IPS DF 19.7 (cell line): Measurements from ENCODE around the gene PPA1.
"Not testable (repeated sequence)": the region's sequence is repeated elsewhere in the genome, so short reads cannot be mapped to it uniquely, and the experiment has no call there.

Experiments used
- DNase-seq: peaks from one replicate; pipeline ENCODE4 v3.0.0-alpha.2; 2013; ENCODE audit warnings: low read depth, low spot score

The PPA1 gene

GRCh38 chr10:70233109-70233938 lies at the start of gene PPA1:
TSS of gene PPA1 (minus strand) at chr10:70233429. CDS start at chr10:70233327, 102 bp downstream.
- peak; percentile 72 for DNase-seq

- DNase-seq: no peak
Observed at GRCh38 chr10:70281609-70282008, 48.4 kb upstream of the PPA1 start.

DNA sequence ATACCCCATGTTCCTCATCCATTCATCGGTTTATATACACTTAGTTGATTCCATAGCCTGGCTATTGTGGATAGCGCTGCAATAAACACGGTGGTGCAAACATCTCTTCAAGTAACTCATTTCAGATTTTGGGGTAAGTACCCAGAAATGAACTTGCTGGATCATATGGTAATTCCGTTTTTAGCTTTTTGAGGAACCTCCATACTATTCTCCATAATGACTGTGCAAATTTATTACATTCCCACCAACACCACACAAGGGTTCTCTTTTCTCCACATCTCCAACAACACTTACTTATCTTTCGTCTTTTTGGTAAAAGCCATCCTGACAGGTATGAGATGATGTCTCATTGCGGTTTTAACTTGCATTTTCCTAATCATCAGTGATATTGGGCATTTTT lies 46.9 kb upstream of the PPA1 start:
- DNase-seq: no peak

DNA sequence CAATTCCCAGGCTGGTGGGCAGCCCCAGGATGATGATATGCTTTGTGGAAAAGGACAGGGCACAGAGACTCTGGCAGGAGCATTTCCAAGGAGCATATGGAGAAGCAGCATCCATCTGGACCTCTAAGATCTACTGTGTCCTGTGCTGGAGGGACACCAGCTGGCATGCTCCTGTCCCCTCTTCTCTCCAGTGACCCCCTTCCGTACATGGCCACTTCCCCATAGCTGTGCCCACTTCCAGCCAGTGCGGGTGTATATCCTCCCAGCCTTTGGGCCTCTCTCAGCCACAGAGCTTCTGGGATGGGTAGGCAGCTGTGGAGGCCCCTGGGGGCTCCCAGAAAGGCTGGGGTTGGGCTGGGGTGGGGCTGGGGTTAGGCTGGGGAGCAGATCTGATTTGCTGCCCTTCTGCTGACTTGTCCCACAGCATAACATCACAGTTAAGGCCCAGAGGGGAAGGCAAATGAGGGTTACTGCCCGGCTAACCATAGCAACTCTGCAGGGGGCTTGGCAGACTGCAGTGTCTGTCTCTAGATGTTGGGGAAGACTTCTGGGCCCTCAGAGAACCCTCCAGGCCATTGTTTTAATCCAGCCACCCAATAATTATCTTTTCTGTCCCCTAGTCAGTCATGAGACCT lies 44.3 kb upstream of the PPA1 start:
- DNase-seq: no peak

DNA sequence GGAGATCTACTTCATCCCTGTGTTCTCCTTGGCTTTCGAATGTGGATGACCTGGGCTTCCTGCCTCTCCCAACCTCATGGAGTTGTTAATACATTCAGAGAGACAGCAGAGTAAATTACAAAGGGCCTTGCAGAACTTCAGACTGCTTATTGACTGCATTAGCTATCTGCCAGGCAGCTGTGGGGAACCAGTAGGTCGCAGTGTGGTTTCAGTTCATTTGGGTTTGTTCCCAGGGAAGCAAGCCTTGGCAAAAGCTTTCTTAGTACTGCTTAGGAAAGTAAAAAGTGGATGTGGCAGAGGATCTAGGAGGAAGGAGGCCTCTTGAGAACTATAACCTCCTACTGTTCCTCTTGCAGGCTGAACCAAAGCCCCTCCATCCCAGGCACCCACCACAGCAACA lies 41.4 kb upstream of the PPA1 start:
- DNase-seq: no peak

GRCh38 chr10:70272925-70273316 lies 39.7 kb upstream of the PPA1 start:
- no peak for DNase-seq

DNA sequence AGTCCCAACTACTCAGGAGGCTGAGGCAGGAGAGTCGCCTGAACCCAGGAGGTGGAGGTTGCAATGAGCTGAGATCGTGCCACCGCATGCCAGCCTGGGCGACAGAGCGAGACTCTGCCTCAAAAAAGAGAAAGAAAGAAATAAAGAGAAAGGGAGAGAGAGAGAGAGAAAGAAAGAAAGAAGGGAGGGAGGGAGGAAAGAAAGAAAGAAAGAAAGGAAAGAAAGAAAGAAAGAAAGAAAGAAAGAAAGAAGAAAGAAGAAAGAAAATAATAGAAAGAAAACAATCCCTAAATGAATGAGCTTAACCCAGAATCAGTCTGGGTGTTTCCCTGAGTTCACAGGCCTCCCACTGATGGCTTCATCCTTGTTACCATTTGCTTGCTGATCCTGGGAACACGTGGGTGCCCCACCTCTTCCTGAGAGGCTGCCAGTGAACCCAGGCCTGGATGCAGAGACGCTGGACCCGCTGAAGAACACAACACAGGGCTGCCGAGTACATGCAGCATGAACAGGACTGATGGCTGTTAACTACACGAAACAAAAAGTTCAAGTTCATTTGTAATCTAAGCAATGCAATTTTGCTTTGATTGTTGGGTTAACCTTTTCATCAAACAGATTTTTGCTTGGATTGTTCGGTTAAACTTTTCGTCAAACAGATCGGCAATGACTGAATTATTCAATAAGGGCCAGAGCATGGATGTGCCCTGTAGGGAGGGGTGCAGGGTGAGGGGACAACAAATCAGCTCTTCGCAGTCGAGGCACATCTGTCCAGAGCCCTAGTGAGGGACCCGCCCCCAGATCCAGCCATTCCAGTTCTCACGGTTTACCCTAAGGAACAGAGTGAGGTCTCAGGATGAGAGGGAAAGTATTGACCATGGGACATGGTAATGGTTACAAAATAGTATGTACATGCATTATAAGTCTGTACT lies 39.0 kb upstream of the PPA1 start:
- DNase-seq: no peak

- no peak for DNase-seq
Observed at GRCh38 chr10:70270952-70271351, 37.7 kb upstream of the PPA1 start.

DNA sequence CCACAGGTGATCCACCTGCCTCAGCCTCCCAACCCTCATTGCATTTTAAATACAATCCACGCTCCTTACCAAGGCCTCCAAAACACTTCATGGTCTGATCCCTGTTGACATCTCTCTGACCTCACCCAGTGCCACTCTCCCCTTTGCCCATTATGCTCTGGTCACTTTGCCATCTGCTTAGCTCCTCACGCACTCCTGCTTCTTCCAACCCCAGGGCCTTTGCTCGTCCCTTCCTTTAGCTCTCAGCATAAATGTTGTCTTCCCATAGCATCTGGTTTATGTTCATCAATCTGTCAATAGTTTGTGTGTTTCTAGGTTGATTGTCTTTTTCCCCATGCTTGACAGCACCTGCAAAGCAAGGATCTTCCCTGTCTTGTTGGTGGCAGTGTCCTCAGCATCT lies 36.5 kb upstream of the PPA1 start:
- DNase-seq: no peak

DNA sequence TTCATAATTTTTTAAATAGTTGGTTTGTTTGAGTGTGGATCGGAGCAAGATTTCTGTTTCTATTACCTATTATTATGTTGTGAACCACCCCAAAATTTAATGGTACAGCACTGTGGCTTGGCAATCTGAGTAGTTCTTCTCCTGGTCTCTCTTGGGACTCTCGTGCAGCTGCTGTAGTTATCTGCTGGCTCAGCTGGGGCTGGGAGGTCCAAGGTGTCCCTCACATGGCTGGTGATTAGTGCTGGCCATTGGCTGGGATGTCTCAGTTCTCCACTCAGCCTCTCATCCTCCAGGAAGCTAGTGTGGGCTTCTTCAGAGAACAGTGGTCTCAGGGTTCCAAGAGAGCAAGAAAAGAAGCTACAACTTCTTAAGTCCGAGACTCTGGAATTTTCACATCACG lies 35.1 kb upstream of the PPA1 start:
- DNase-seq: no peak

DNA sequence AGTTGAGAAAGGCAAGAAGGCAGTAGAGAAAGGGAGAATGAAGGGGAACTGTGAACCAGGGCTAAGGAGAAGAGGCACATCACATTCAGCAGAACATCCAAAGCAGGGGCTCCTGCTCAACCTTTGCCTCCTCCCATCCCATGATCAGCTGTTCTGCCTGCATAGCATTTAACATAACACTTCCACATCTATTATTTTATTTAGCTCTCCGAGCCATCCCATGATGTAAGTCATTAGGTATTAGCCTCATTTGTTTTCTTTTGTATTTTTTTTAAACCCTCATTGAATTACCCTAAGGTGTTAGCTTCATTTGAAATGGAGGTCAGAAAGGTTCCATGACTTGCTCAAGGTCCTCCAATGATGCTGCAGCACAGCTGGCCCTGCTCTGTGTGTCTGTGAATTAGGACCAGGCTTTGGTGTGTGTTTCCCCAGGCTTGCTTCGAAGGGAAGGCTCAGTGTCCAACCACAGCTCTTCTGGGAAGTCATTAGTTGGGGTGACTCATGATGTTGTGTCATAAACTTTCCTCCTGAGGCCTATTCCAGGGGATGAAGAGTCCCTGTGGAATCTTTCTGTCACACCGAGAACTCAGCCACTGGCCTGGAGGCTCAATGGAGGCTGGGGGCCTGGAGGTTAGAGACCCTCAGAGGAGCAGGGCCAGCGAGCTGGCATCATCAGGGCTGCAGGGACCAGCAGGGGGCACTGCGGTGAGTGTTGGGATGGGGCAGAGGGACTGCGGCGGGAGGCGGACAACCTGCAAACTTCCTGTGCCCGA lies 34.1 kb upstream of the PPA1 start:
- DNase-seq: no peak

DNA sequence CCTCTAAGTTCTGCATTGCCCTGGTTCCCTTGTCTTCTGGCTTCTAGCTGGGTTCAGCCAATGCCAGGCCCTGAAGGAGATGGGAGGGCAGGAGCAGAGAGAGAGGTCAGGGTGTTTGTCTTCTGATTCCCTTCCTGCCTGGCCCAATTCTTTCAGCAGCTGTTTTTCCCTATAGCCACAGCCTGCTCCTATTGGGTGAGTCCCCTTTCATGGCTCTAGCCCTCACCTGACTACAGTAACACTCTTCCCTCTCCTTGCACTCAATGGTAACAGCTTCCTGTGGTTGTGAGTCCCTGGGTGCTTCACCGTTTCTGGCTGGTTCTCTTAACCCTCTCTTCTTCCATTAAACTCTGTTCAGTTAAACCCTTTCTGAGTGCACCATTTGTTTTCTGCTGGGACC lies 33.5 kb upstream of the PPA1 start:
- no peak for DNase-seq

DNA sequence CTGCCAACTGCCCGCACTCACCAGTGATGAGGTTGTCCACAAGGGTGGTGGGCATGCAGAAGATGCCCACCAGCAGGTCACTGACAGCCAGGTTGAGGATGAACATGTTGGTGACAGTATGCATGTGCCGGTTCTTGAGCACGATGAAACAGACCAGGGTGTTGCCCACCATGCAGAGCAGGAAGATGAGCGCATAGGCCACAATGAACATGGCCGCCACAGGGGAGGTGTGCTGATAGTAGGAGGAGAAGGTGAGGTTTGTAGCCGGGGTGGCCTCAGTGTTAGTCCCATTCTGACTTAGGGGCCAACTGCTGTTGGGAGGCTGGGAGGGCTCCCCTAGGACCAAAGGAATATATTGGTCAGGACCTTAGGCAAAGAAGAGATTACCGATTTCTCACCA lies 32.8 kb upstream of the PPA1 start:
- DNase-seq: no peak

DNA sequence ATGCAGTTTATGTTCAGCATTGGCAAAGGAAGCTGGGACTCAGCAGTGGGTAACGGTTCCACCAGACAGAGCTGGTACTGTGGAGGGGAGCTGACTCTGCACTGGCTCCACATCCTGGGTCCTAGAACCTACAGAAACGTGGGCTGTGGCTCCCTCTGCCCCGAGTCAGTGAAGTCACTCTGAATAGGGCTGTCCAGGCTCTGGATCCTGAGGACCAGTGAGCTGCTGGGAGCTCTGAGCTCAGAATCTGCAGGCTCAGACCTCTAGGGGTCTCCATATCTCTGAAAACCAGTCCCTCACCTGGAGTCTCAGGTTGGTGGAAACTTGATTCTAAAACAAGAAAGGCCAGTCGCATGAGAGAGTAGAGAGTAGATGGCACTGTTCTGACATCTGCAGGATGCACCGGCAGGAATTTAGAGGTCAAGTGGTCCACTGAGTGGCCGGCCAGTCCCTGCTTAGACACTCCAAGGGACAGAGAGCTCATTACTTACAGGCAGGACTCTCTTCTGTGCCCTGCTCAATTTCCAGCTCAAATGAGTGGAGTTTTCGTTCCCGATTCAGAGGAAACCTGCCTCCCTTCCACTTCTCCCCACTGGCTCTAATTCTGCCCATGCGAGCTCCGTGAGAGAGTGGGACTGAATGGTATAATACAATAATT lies 31.9 kb upstream of the PPA1 start:
- peak; percentile 78 for DNase-seq

DNA sequence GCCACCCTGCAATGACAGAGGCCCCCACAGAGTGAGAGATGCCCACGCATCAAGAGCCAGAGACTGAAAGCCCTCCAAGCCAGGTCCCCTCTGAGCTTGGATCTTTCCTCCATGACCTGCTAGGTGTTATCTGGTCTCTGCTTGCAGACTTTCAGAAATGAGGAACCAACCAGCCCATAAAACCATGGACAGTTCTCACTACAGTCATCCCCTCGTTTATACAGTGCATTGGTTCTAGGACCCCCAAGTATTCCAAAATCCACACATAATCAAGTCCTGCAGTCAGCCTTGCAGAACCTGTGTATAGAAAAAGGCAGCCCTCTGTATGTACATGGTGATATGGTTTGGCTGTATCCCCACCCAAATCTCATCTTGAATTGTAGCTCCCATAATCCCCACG lies 27.5 kb upstream of the PPA1 start:
- no peak for DNase-seq

GRCh38 chr10:70260259-70260658 lies 27.0 kb upstream of the PPA1 start:
- DNase-seq: no peak

- no peak for DNase-seq
Observed at GRCh38 chr10:70258216-70258615, 25.0 kb upstream of the PPA1 start.

- DNase-seq: not testable (repeated sequence)
Observed at GRCh38 chr10:70257816-70258215, 24.6 kb upstream of the PPA1 start.

DNA sequence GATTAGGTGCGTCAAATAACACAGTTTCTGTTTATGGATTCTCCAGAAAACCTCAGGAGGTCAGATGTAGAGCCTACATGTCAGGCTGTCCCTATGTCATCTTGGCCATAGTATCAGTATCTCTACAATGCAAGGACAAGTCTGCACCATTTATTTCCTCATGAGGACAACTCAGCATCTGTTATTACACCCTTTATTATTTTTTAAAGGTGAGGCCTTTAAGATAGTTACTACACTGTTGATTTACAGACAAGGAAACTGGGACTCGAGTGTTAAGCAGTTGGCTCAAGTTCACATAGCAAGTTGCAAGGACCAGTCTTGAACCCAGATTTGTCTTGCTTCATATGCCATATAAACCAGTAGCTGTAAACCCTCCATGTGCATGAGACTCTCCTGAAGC lies 23.2 kb upstream of the PPA1 start:
- DNase-seq: no peak

DNA sequence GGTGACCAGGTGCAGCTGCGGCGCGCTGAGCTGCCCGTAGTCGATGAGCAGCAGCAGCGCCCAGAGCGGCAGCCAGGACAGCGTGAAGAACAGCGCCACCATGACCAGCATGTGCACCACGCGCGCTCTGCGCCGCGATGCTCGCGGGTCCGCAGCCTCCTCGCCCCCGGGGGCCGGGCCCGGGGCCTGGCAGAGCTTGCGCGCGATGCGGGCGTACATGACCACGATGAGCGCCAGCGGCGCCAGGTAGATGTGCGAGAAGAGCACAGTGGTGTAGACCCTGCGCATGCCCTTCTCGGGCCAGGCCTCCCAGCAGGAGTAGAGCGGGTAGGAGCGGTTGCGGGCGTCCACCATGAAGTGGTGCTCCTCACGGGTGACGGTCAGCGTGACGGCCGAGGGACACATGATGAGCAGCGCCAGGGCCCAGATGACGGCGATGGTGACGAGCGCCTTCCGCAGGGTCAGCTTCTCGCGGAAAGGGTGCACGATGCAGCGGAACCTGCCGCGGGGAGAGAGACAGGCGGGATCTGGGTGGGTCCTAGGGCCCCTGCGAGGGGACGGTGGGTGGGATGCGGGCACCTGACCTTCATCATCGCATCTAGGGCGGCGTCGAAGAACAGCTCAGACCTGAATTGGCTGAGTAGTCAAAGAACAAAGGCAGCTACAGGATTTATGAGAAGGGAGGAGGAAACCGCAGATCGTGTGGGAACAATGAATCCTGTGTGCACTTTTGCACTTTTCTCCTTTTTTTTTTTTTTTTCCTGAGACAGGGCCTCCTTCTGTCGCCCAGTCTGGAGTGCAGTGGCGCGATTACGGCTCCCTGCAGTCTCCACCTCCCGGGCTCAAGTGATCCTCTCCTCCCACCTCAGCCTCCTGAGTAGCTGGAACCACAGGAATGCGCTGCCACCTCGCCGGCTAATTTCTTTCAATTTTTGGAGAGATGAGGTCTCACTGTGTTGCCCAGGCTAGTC lies 22.4 kb upstream of the PPA1 start:
- DNase-seq: no peak
